SU-DHL-6 (cell line): ENCODE results near the gene MRPS10.

Experiments used
- H2AFZ ChIP-seq: fragments of 200-600 bp; sonication (generic); 2 replicates; pipeline ENCODE4 v1.6.1; 2014; ENCODE audit warnings: low read depth, mild to moderate bottlenecking, moderate library complexity, mixed read lengths, antibody characterized with exemption, low read length; ENCODE audit not compliant: severe bottlenecking
- H3F3A ChIP-seq: fragments of 200-600 bp; shearing (Covaris generic); 2 replicates; pipeline ENCODE4 v1.6.0; 2016; ENCODE audit warnings: antibody characterized with exemption, mild to moderate bottlenecking; ENCODE audit not compliant: insufficient read depth
- H3K27ac ChIP-seq: fragments of 200-600 bp; sonication (generic); 2 replicates; pipeline ENCODE4 v1.5.1; 2016; ENCODE audit warnings: low read depth, mild to moderate bottlenecking, low read length, moderate library complexity, mixed read lengths
- H3K27me3 ChIP-seq: fragments of 200-600 bp; sonication (generic), shearing (Covaris generic); 2 replicates; pipeline ENCODE4 v1.6.0; 2014; ENCODE audit warnings: mild to moderate bottlenecking, low read length
- H3K36me3 ChIP-seq: fragments of 200-600 bp; sonication (generic); 2 replicates; pipeline ENCODE4 v1.6.1; 2014; ENCODE audit warnings: mild to moderate bottlenecking, low read length, mixed read lengths
- H3K4me2 ChIP-seq: fragments of 300-600, 200-600 bp; shearing (Covaris generic), sonication (generic); 2 replicates; pipeline ENCODE4 v1.6.0; 2014; ENCODE audit warnings: low read length, low read depth, mild to moderate bottlenecking; ENCODE audit not compliant: poor library complexity, severe bottlenecking
- H3K4me3 ChIP-seq: fragments of 200-600 bp; sonication (generic); 2 replicates; pipeline ENCODE4 v1.5.1; 2014; ENCODE audit warnings: antibody characterized with exemption, low read length, mild to moderate bottlenecking, mixed read lengths; ENCODE audit not compliant: insufficient read depth, poor library complexity, severe bottlenecking
- H3K79me2 ChIP-seq: fragments of 200-600 bp; sonication (generic); 2 replicates; pipeline ENCODE4 v1.6.1; 2014; ENCODE audit warnings: mild to moderate bottlenecking, low read length, moderate library complexity; ENCODE audit not compliant: insufficient read depth
- H3K9ac ChIP-seq: fragments of 200-600 bp; sonication (generic); 2 replicates; pipeline ENCODE4 v1.7.0; 2014; ENCODE audit warnings: mild to moderate bottlenecking, low read length
- H3K9me2 ChIP-seq: fragments of 200-600 bp; sonication (generic); replicated peaks from 2 replicates; pipeline ENCODE4 v1.6.1; 2014; ENCODE audit warnings: low read length; ENCODE audit not compliant: insufficient read depth
- H3K9me3 ChIP-seq: fragments of 200-600 bp; sonication (generic); 2 replicates; pipeline ENCODE4 v1.6.1; 2014; ENCODE audit warnings: low read length, mixed read lengths; ENCODE audit not compliant: insufficient read depth
- H4K20me1 ChIP-seq: fragments of 200-600 bp; sonication (generic); 2 replicates; pipeline ENCODE4 v1.6.1; 2014; ENCODE audit warnings: low read depth, mild to moderate bottlenecking, antibody characterized with exemption, low read length, moderate library complexity, mixed read lengths
- CTCF ChIP-seq: fragments of 200-600 bp; sonication (generic); IDR thresholded peaks from one replicate; pipeline ENCODE4 v1.5.1; 2017; ENCODE audit warnings: antibody characterized with exemption, mild to moderate bottlenecking, low read length, moderate library complexity; ENCODE audit not compliant: insufficient read depth, poor library complexity, severe bottlenecking
- EZH2phosphoT487 ChIP-seq: fragments of 200-600 bp; sonication (generic), shearing (Covaris generic); conservative IDR thresholded peaks from 2 replicates; pipeline ENCODE4 v1.6.1; 2018; ENCODE audit warnings: mild to moderate bottlenecking, antibody characterized with exemption, low read length, moderate library complexity, mixed read lengths

MRPS10 gene

DNA sequence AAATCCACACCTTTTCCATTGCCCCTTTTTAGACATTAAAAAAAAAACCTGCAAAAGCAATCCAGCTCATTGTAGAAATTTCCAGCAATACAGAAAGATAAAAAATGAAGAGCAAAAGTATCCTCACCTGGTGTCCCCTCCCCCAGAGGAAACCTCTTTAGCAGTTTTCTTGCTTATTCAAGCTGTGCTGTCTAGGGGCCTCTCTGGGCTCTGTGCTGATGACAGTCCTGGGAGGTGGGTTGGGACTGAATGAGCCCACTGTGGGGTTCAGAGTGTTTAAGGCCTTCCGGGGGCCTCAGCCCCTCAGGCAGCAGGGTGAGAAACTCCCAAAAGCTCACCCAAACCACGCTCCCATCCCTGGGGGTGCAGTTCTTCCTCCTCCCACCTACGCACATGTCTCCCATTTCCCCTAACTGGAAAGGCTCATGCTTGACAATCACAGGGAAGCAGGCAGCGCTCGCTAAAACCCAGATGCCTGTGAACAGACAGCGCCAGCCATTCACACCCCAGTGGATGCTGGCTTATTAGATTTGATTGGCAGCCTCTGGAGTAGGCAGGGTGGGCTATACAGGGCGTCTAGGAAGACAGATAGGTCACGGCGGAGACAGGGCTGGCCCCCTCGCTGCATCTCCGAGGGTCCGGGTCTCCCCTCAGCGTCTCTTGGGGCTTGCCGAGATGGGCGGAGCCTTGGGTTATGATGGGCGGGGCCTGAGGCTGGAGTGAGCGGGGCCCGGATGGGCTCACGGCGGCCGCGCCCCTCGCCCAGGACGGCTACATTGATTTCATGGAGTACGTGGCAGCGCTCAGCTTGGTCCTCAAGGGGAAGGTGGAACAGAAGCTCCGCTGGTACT is 39.9 kb downstream of the MRPS10 start:
- Histone ChIP-seq H3K4me3 (no peak overlapping the region), H2AFZ (no peak overlapping the region), H3K9ac (no peak overlapping the region), H4K20me1 (no peaks in the 10 kb centered on the region), H3K79me2 (no peaks in the 10 kb centered on the region), H3K9me2 (no peaks in the 10 kb centered on the region), H3K36me3 (no peaks in the 10 kb centered on the region), H3K9me3 (no peaks in the 10 kb centered on the region), H3F3A (no peaks in the 10 kb centered on the region), H3K27me3 (no peaks in the 10 kb centered on the region), H3K4me2 (no peak overlapping the region), H3K27ac (no peak overlapping the region)
- no peak for TF ChIP-seq CTCF
- TF ChIP-seq EZH2phosphoT487, result no peak

DNA sequence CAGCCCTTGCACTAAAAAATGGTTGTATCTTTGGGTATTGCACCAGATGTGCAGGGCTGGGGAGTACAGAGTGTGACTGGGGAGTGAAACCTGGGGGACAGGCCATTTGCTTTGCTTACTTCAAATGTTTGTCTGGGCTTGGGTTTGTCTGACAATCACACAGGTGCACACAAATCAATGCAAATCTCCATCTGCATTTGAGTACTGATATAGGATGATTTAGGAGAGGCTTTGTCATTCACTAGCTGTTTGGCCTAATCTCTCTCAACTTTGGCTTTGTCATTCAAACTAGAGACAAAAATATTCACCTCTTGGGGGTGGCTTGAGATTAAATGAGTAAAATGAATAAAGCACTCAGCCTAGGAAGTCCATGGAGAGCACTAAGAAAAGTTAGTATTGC is 40.7 kb downstream of the MRPS10 start:
- Histone ChIP-seq H3K27me3 (no peaks in the 10 kb centered on the region), H3K36me3 (no peaks in the 10 kb centered on the region), H2AFZ (no peak overlapping the region), H3K9me3 (no peaks in the 10 kb centered on the region), H3K9me2 (no peaks in the 10 kb centered on the region), H4K20me1 (no peaks in the 10 kb centered on the region), H3K4me2 (no peak overlapping the region), H3F3A (no peaks in the 10 kb centered on the region), H3K9ac (no peak overlapping the region), H3K4me3 (no peak overlapping the region), H3K27ac (no peak overlapping the region), H3K79me2 (no peaks in the 10 kb centered on the region)
- TF ChIP-seq CTCF (no peak), EZH2phosphoT487 (no peak)

DNA sequence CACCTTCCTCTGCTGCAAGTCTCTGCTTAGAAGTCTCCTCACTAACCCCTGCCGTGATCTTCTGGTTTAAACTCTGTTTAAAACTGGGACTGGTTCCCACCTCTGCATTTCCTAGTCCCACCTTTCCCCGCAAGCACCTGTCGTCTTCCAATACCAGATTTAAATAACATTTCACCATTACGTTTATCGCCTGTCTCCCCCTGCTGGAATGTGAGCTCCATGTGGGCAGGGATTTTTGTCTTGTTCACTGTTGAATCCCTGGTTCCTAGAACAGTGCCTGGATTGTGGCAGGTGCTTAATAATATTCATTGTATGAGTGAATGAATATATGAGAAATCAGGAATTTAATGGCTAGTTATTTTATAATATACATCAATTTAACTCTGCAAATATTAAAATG is 41.8 kb downstream of the MRPS10 start:
- Histone ChIP-seq H3K36me3 (no peaks in the 10 kb centered on the region), H3K27me3 (no peaks in the 10 kb centered on the region), H3K9me3 (no peaks in the 10 kb centered on the region), H3K4me2 (no peak overlapping the region), H3F3A (no peaks in the 10 kb centered on the region), H4K20me1 (no peaks in the 10 kb centered on the region), H3K9ac (no peak overlapping the region), H3K9me2 (no peaks in the 10 kb centered on the region), H2AFZ (no peak overlapping the region), H3K4me3 (no peak overlapping the region), H3K79me2 (no peaks in the 10 kb centered on the region), H3K27ac (no peak overlapping the region)
- TF ChIP-seq CTCF (peak; percentile 29), EZH2phosphoT487 (no peak)
